Natural killer cell (primary cell): Measurements from ENCODE around the gene CLCA1. TPM values are rescaled to one million over a fixed set of nuclear protein-coding genes. Genes with fewer than 3 reads are reported as not detected.

Source experiments
- ATAC-seq, 3 donors: fragments of 150-1000 bp in 2 of 3; fragments of 200-7000 bp in 1 of 3; cut with Tn5 transposase; 1 replicate in 1 of 3; 2 replicates in 2 of 3; pipeline ENCODE4 v1.10.0; 2021; ENCODE audit warnings: mild to moderate bottlenecking in 2 of 3, moderate library complexity in 2 of 3
- DNase-seq, 2 donors: peaks; one replicate each; pipeline versions ENCODE4 v3.0.0 to v3.0.0-alpha.2; 2013 to 2021; ENCODE audit warnings: mixed read lengths in 1 of 2
- H3K27ac ChIP-seq: one replicate; pipeline ENCODE4 v1.5.1; 2013; ENCODE audit warnings: mild to moderate bottlenecking, low read length
- H3K27me3 ChIP-seq: one replicate; pipeline ENCODE4 v1.6.1; 2013; ENCODE audit warnings: low read length; ENCODE audit not compliant: control insufficient read depth, insufficient read depth
- H3K36me3 ChIP-seq: one replicate; pipeline ENCODE4 v1.6.1; 2013; ENCODE audit warnings: low read length; ENCODE audit not compliant: control insufficient read depth, insufficient read depth
- H3K4me1 ChIP-seq: one replicate; pipeline ENCODE4 v1.6.1; 2013; ENCODE audit warnings: low read length; ENCODE audit not compliant: control insufficient read depth, insufficient read depth
- H3K4me3 ChIP-seq: one replicate; pipeline ENCODE4 v1.5.1; 2013; ENCODE audit warnings: low read length
- H3K9me3 ChIP-seq: one replicate; pipeline ENCODE4 v1.6.1; 2013; ENCODE audit warnings: low read length; ENCODE audit not compliant: control insufficient read depth, insufficient read depth
- H3K27ac Mint-ChIP-seq, 2 donors: one replicate each; pipeline ENCODE4 v1.8.0; 2022; ENCODE audit warnings: mild to moderate bottlenecking in 2 of 2, mixed read lengths in 2 of 2, moderate library complexity in 1 of 2
- H3K27me3 Mint-ChIP-seq, 2 donors: one replicate each; pipeline ENCODE4 v1.8.0; 2022; ENCODE audit warnings: low read depth in 2 of 2, mixed read lengths in 2 of 2
- H3K36me3 Mint-ChIP-seq: one replicate; pipeline ENCODE4 v1.8.0; 2022; ENCODE audit warnings: mixed read lengths
- H3K4me1 Mint-ChIP-seq, 2 donors: one replicate each; pipeline ENCODE4 v1.8.0; 2022; ENCODE audit warnings: mixed read lengths in 2 of 2
- H3K4me3 Mint-ChIP-seq: one replicate; pipeline ENCODE4 v1.8.0; 2022; ENCODE audit warnings: mild to moderate bottlenecking, moderate library complexity, mixed read lengths
- H3K9me3 Mint-ChIP-seq, 2 donors: one replicate each; pipeline ENCODE4 v1.8.0; 2022; ENCODE audit warnings: mixed read lengths in 2 of 2
- WGBS: methylation state at CpG from one replicate; pipeline ENCODE4 v1.1.7; 2013; ENCODE audit warnings: missing lambda C conversion rate; ENCODE audit not compliant: insufficient coverage; 5-methylcytosine and 5-hydroxymethylcytosine counted together
- intact Hi-C: fragments of 100-400 bp; cut with micrococcal nuclease; formaldehyde crosslinking; loops from one replicate; pipeline ENCODE4 v1.14.2; 2022
- total RNA-seq, 4 donors: library from RNA; stranded (reverse); fragments of 120-200 nt in 1 of 4; gene quantifications; one replicate each; pipeline versions ENCODE4 v1.2.3 to v1.2.4, GENCODE V29; 2013 to 2022
- TF ChIP-seq, protein P1 (sequence below): fragments of 200-600 bp; IDR thresholded peaks from one replicate; pipeline ENCODE4 v1.8.0; 2022; ENCODE audit warnings: antibody characterized with exemption

CLCA1 gene
- total RNA-seq, 3 donors from 2014 or later (not counting 1 experiment from before 2014, with no cell fraction given): not detected

DNA sequence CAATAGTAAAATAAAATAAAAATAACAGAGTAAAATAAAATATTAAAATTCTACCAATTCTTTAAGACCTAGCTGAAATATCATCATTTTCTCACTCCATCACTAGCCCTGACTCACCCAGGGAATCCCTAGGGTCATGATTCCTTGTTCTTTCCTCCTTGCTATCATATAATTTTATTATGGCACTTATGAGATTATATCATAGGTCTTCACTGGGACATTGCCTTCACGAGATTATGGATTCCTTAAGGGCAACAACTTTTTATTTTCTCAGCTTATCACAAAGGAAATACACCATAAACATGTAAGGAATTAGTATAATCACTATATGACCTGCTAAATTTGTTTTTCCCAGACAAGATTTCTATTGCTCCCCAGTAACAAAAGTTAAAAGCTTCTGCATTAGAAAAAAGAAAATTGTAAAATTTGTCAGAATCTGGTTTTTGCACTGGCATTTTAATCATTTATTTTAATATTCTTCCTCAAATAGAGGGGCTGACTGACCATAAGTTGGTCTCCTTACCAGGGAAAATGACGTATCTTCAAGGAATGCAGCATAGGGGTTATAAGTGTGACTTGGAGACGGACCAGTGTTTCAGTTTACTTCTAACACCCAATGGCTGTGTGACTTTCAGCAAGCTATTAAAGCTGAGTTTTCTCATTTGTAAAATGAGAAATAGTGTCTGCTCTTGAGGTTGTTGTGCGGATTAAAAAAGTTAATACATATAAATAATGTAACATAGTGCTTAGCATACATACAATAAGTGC is 69.4 kb downstream of the CLCA1 start:
- ATAC-seq: no peak
- Mint-ChIP-seq H3K36me3 (no peaks in the 10 kb centered on the region), H3K9me3 (no peaks in the 10 kb centered on the region), H3K27me3 (peaks cover 19 to 41% of the 10 kb centered on the region in 2 donors), H3K27ac (no peak overlapping the region), H3K4me3 (no peak overlapping the region), H3K4me1 (no peaks in the 10 kb centered on the region)
- no peaks in the 10 kb centered on the region for H3K4me1 ChIP-seq
- H3K4me3 ChIP-seq: no peak overlapping the region
- intact Hi-C loops: no loop called here
- no peaks in the 10 kb centered on the region for H3K36me3 ChIP-seq
- DNase-seq: no peak
- TF ChIP-seq, protein P1, sequence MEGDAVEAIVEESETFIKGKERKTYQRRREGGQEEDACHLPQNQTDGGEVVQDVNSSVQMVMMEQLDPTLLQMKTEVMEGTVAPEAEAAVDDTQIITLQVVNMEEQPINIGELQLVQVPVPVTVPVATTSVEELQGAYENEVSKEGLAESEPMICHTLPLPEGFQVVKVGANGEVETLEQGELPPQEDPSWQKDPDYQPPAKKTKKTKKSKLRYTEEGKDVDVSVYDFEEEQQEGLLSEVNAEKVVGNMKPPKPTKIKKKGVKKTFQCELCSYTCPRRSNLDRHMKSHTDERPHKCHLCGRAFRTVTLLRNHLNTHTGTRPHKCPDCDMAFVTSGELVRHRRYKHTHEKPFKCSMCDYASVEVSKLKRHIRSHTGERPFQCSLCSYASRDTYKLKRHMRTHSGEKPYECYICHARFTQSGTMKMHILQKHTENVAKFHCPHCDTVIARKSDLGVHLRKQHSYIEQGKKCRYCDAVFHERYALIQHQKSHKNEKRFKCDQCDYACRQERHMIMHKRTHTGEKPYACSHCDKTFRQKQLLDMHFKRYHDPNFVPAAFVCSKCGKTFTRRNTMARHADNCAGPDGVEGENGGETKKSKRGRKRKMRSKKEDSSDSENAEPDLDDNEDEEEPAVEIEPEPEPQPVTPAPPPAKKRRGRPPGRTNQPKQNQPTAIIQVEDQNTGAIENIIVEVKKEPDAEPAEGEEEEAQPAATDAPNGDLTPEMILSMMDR: no peak
- WGBS: 83% methylated on average over 2 of the region's 4 CpGs
- H3K27me3 ChIP-seq: peaks cover 2% of the 10 kb centered on the region
- H3K27ac ChIP-seq: no peak overlapping the region
- H3K9me3 ChIP-seq: no peaks in the 10 kb centered on the region

DNA sequence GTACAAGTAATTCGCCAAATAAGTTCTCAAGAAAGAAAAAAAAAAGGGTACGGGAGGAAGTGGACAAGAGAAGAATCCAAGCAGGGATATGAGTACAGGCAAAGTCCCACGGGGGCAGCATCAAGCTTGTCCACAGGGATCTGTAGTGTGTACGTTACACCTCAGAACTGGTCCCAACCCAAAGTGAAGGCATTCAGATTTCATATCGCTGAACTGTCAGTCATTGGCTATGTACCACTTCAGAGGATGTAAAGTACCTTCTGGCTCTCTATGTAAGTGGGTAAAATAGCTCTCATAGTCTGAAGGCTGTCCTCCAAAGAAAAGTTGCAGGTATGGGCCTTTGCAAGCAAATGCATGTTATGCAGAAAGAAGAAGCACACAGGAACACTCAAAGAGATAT is 70.0 kb downstream of the CLCA1 start:
- Histone ChIP-seq H3K9me3 (no peaks in the 10 kb centered on the region), H3K36me3 (no peaks in the 10 kb centered on the region), H3K4me3 (no peak overlapping the region), H3K27ac (no peak overlapping the region), H3K4me1 (no peaks in the 10 kb centered on the region), H3K27me3 (peaks cover 2% of the 10 kb centered on the region)
- H3K9me3 Mint-ChIP-seq: no peaks in the 10 kb centered on the region
- TF ChIP-seq, protein P1: no peak
- intact Hi-C loops: no loop called here
- H3K4me1 Mint-ChIP-seq: no peaks in the 10 kb centered on the region
- H3K27ac Mint-ChIP-seq: no peak overlapping the region
- 78% methylated on average over 5 of the region's 5 CpGs for WGBS
- no peak overlapping the region for H3K4me3 Mint-ChIP-seq
- DNase-seq: no peak
- H3K36me3 Mint-ChIP-seq: no peaks in the 10 kb centered on the region
- H3K27me3 Mint-ChIP-seq: peaks cover 16 to 39% of the 10 kb centered on the region in 2 donors
- no peak for ATAC-seq

DNA sequence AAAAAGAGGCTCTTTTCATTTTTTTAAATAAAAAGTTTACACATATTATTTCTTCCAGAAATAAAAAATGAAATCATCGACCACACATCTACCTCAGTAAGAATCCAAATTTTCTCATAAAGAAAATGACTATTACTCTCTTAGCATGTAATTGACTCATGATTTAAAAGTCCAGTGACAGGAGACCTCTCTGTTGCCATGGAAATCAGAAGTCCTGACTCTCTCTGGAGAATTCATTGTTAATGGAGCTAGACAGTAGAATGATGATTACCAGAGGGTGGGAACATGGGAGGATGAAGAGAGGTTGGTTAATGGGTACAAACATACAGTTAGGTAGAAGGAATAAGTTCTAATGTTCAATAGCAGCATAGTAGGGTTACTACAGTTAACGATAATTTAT is 73.1 kb downstream of the CLCA1 start:
- H3K4me1 Mint-ChIP-seq: no peaks in the 10 kb centered on the region
- H3K27ac Mint-ChIP-seq: no peak overlapping the region
- H3K36me3 ChIP-seq: no peaks in the 10 kb centered on the region
- 98% methylated on average over 2 of the region's 2 CpGs for WGBS
- H3K4me3 Mint-ChIP-seq: no peak overlapping the region
- H3K4me3 ChIP-seq: no peak overlapping the region
- H3K27me3 Mint-ChIP-seq: peaks cover 7 to 30% of the 10 kb centered on the region in 2 donors
- no peaks in the 10 kb centered on the region for H3K36me3 Mint-ChIP-seq
- H3K4me1 ChIP-seq: no peaks in the 10 kb centered on the region
- ATAC-seq: no peak
- no peaks in the 10 kb centered on the region for H3K9me3 ChIP-seq
- no peak overlapping the region for H3K27ac ChIP-seq
- no peaks in the 10 kb centered on the region for H3K9me3 Mint-ChIP-seq
- TF ChIP-seq, protein P1: no peak
- no peaks in the 10 kb centered on the region for H3K27me3 ChIP-seq
- intact Hi-C loops: no loop called here
- no peak for DNase-seq

DNA sequence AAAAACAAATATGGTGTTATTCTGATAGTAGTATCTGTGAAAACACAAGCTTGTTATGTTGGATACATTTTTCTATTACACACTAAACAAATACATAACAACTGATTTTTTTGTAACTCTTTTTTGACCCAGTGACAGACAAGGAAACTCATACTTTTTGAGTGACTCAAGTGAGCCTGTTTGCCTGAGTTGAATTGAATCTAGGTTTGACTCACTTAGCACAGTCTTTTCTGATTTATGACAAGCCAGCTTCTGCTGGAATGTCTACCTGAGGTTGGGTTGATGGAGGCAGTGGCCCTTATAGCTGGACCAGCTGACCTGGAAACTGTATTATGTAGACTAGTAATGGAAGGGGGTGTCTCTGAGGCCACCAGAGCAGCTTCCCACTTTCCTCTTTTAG is 73.9 kb downstream of the CLCA1 start:
- no peak overlapping the region for H3K27ac Mint-ChIP-seq

More for the DNA sequence above, 73.9 kb downstream of the CLCA1 start:
- no peak for DNase-seq
- Mint-ChIP-seq H3K4me1 (no peaks in the 10 kb centered on the region), H3K27me3 (peaks cover 10 to 30% of the 10 kb centered on the region in 2 donors), H3K36me3 (no peaks in the 10 kb centered on the region), H3K4me3 (no peak overlapping the region), H3K9me3 (no peaks in the 10 kb centered on the region)
- H3K4me3 ChIP-seq: no peak overlapping the region
- no peaks in the 10 kb centered on the region for H3K27me3 ChIP-seq
- intact Hi-C loops: no loop called here
- no peaks in the 10 kb centered on the region for H3K4me1 ChIP-seq
- H3K27ac ChIP-seq: no peak overlapping the region
- H3K36me3 ChIP-seq: no peaks in the 10 kb centered on the region
- no peak for ATAC-seq
- no peaks in the 10 kb centered on the region for H3K9me3 ChIP-seq
- TF ChIP-seq, protein P1: no peak
